ENCODE data around the gene ARMC5.
A peak's percentile ranks its signal among the peaks of the same experiment; 100 is the strongest.

ARMC5 gene

GRCh38 chr16:31458844-31459686, at the start of gene ARMC5:
ARMC5 (plus strand) TSS chr16:31459501; CDS start chr16:31459525, 24 bp downstream.
- Histone ChIP-seq H3K36me3 (replicated peaks) (peaks cover 3% of the 10 kb centered on the region), H3K27ac (peak within 1 kb of the TSS; percentile 100), H3K27me3 (replicated peaks) (no peaks in the 10 kb centered on the region), H3K4me3 (ENCODE audit: low read depth, low read length) (peak within 1 kb of the TSS; percentile 82)
- DNase-seq: peak; percentile 96
- peak; percentile 70 for TF ChIP-seq CTCF (IDR thresholded peaks at IDR 0.05; ENCODE audit: low read depth, low read length, missing control alignments)
- in situ Hi-C loops (cut with HindIII; ENCODE audit: low pct_ligation_motif_present, low sequenced_read_pairs): loop anchor here (25.0 kb wide), 2 partner anchors 272 to 522 kb away; partner anchors contain the start of genes FUS and ORAI3

- H3K27ac ChIP-seq: no peak overlapping the region
- no peak for DNase-seq
- no peak overlapping the region for H3K4me3 ChIP-seq (ENCODE audit: low read depth, low read length)
- in situ Hi-C loops (cut with HindIII; ENCODE audit: low pct_ligation_motif_present, low sequenced_read_pairs): no loop called here
- no peak for TF ChIP-seq CTCF (IDR thresholded peaks at IDR 0.05; ENCODE audit: low read depth, low read length, missing control alignments)
- H3K36me3 ChIP-seq (replicated peaks): no peaks in the 10 kb centered on the region
- no peaks in the 10 kb centered on the region for H3K27me3 ChIP-seq (replicated peaks)
Measured at GRCh38 chr16:31410082-31410481, 49.2 kb upstream of the ARMC5 start.

- H3K27me3 ChIP-seq (replicated peaks): no peaks in the 10 kb centered on the region
- H3K36me3 ChIP-seq (replicated peaks): no peaks in the 10 kb centered on the region
- no peak for DNase-seq
- H3K27ac ChIP-seq: no peak overlapping the region
- no peak overlapping the region for H3K4me3 ChIP-seq (ENCODE audit: low read depth, low read length)
- in situ Hi-C loops (cut with HindIII; ENCODE audit: low pct_ligation_motif_present, low sequenced_read_pairs): no loop called here
- TF ChIP-seq CTCF (IDR thresholded peaks at IDR 0.05; ENCODE audit: low read depth, low read length, missing control alignments): no peak
Measured at GRCh38 chr16:31411024-31411844, 48.1 kb upstream of the ARMC5 start.

GRCh38 chr16:31412750-31413149, 46.6 kb upstream of the ARMC5 start:
- in situ Hi-C loops (cut with HindIII; ENCODE audit: low pct_ligation_motif_present, low sequenced_read_pairs): no loop called here
- no peak for TF ChIP-seq CTCF (IDR thresholded peaks at IDR 0.05; ENCODE audit: low read depth, low read length, missing control alignments)
- Histone ChIP-seq H3K36me3 (replicated peaks) (no peaks in the 10 kb centered on the region), H3K27ac (no peak overlapping the region), H3K27me3 (replicated peaks) (no peaks in the 10 kb centered on the region), H3K4me3 (ENCODE audit: low read depth, low read length) (no peak overlapping the region)
- no peak for DNase-seq

- DNase-seq: no peak
- no peak overlapping the region for H3K27ac ChIP-seq
- H3K4me3 ChIP-seq (ENCODE audit: low read depth, low read length): no peak overlapping the region
- H3K36me3 ChIP-seq (replicated peaks): no peaks in the 10 kb centered on the region
- no peaks in the 10 kb centered on the region for H3K27me3 ChIP-seq (replicated peaks)
- TF ChIP-seq CTCF (IDR thresholded peaks at IDR 0.05; ENCODE audit: low read depth, low read length, missing control alignments): no peak
- in situ Hi-C loops (cut with HindIII; ENCODE audit: low pct_ligation_motif_present, low sequenced_read_pairs): no loop called here
Measured at GRCh38 chr16:31413381-31413780, 45.9 kb upstream of the ARMC5 start.
